ENCODE results near the gene COL8A2. TPM values are rescaled to one million over a fixed set of nuclear protein-coding genes. Genes with fewer than 3 reads are reported as not detected.

The COL8A2 gene
- total and polyA plus RNA-seq, 2 of the 4 experiments (the other 2 are of a cell fraction), result 0.54 to 1.1 TPM

DNA sequence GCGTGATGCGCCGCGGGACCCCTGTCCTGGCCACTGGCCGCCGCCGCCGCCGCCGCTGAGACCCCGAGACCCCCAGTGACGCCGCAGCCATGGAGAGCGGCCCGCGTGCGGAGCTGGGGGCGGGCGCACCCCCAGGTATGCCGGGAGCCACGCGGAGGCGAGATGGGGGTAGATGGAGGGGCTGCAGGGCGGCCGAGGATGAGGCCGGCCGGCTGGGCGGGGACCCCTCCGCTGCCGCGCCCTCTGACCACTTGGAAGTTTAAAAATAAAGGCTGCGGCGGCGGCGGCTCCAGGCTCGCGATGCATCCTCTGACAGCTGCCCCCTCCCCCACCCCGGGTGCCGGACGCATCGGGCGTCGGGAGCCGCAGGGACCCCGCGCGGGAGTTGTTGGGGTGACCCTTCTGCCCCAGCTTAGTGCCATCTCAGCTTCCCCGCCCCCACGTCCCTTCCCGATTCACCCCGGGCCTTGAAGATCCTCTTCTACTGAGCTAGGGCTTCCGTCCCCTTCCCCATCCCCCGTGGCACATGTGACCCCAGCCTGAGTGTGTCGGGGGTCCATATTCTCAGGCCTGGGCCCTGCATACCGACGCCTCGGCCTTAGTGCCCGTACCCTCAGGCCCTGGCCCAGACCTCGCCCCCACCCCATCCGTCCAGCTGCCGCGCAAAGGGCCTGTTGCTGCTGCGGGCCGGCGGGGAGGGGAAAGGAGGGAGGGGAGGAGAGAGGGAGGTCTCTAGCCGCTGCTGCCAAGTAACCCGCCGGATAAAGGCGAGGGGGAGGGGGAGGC lies 31.5 kb upstream of the COL8A2 start:
- H2AK9ac ChIP-seq (replicated peaks; ENCODE audit: low read depth, low read length, poor library complexity), result peak overlapping the region; percentile 100
- H4K20me1 ChIP-seq (ENCODE audit: insufficient read depth, low read length), result peaks cover 50% of the 10 kb centered on the region
- H3K9ac ChIP-seq (ENCODE audit: low read depth, low read length), result peak overlapping the region; percentile 99
- H4K5ac ChIP-seq (ENCODE audit: low read depth, low read length), result peak overlapping the region; percentile 60; the same call in 1 of the 2 replicates
- ChIA-PET POLR2A (ENCODE audit: unreplicated experiment) (interaction anchor here (0.6 kb wide), 2 partner anchors 13 to 68 kb away, joined by 3 to 9 read pairs; no protein-coding TSS in a partner anchor), CTCF (interaction anchor here (0.8 to 2.3 kb wide), 2 partner anchors 9 to 31 kb away, joined by 3 to 10 read pairs; no protein-coding TSS in a partner anchor)
- peaks cover 26% of the 10 kb centered on the region for H3K9me1 ChIP-seq (ENCODE audit: insufficient read depth, low read length)
- H2AFZ ChIP-seq (replicated peaks; ENCODE audit: low read length, poor library complexity), result peak overlapping the region; percentile 90
- peak overlapping the region; percentile 64 for H3K4me2 ChIP-seq (ENCODE audit: low read depth, low read length)
- H2BK120ac ChIP-seq (ENCODE audit: low read depth, low read length), result peak overlapping the region; percentile 38; the same call in 1 of the 2 replicates
- H3K79me1 ChIP-seq (ENCODE audit: low read depth in 1 of 2, low read length in 2 of 2), result peaks cover 12 to 53% of the 10 kb centered on the region in 2 experiments; a peak in 3 of 4 replicates
- peaks cover 12% of the 10 kb centered on the region for H3K36me3 ChIP-seq (ENCODE audit: control insufficient read depth, insufficient read depth, low read length)
- intact Hi-C loops (cut with micrococcal nuclease) (loop anchor here (5.0 kb wide), 1 partner anchor 46 kb away; no protein-coding TSS in a partner anchor), dilution Hi-C loops (cut with HindIII; ENCODE audit: low sequenced_read_pairs, unreplicated experiment) (no loop called here), in situ Hi-C loops (cut with MboI; ENCODE audit: low sequenced_read_pairs) (no loop called here)
- peak overlapping the region; percentile 73 to 80 for H4K8ac ChIP-seq (ENCODE audit: low read depth in 2 of 2, low read length in 2 of 2)
- H2AK5ac ChIP-seq (ENCODE audit: low read depth, low read length), result peak overlapping the region; percentile 98
- peaks cover 26% of the 10 kb centered on the region for H3K4me1 ChIP-seq (ENCODE audit: control insufficient read depth, insufficient read depth, low read length)
- H3K4ac ChIP-seq (ENCODE audit: low read depth, low read length), result peak overlapping the region; percentile 98
- TF ChIP-seq NFE2L2 (IDR thresholded peaks at IDR 0.05; ENCODE audit: low read depth, low read length), result no peak
- no peak for TF ChIP-seq RCOR1 (IDR thresholded peaks at IDR 0.05; ENCODE audit: insufficient replicate concordance, low read length)
- peak; percentile 49; the same call in 1 of the 2 replicates for TF ChIP-seq USF2 (IDR thresholded peaks at IDR 0.05; ENCODE audit: low read depth, low read length)
- 0 out of 2 replicates have a peak, but pooled peaks have one; percentile 60 for TF ChIP-seq MXI1 (IDR thresholded peaks at IDR 0.05; ENCODE audit: borderline replicate concordance, low read depth, low read length)
- no peak for TF ChIP-seq RAD21 (IDR thresholded peaks at IDR 0.05; ENCODE audit: low read length)
- TF ChIP-seq POLR2A (IDR thresholded peaks at IDR 0.05; ENCODE audit: low read depth, low read length), result peak; percentile 36; the same call in 1 of the 2 replicates
- TF ChIP-seq MAZ (IDR thresholded peaks at IDR 0.05; ENCODE audit: borderline replicate concordance, low read depth, low read length), result peak; percentile 92
- no peaks in the 10 kb centered on the region for H3K9me3 ChIP-seq (ENCODE audit: control insufficient read depth, insufficient read depth, low read length)
- H3K23ac ChIP-seq (ENCODE audit: low read depth, low read length), result peak overlapping the region; percentile 94
- peak overlapping the region; percentile 48; the same call in 2 of the 3 replicates for H2BK15ac ChIP-seq (ENCODE audit: low read depth, low read length)
- ATAC-seq (ENCODE audit: low read depth), result peak; percentile 36
- H3K27ac ChIP-seq (ENCODE audit: insufficient read depth, low read length), result peak overlapping the region; percentile 97
- H2BK5ac ChIP-seq (ENCODE audit: low read depth, low read length, poor library complexity, severe bottlenecking), result peak overlapping the region; percentile 99
- BruUV-seq (replicated peaks), result no TSS peak
- H4K91ac ChIP-seq (ENCODE audit: insufficient read depth, low read depth, low read length), result peak overlapping the region; percentile 86
- H3K14ac ChIP-seq (replicated peaks; ENCODE audit: low read depth, low read length), result peak overlapping the region; percentile 92
- H3K18ac ChIP-seq (ENCODE audit: low read depth, low read length), result peak overlapping the region; percentile 89
- H3K4me3 ChIP-seq (ENCODE audit: insufficient read depth, low read depth, low read length), result peak overlapping the region; percentile 98
- no peaks in the 10 kb centered on the region for H3K27me3 ChIP-seq (ENCODE audit: control insufficient read depth, insufficient read depth, low read length)
- DNase-seq, result peak; percentile 47
- peak overlapping the region; percentile 75 for H3K56ac ChIP-seq (ENCODE audit: extremely low read depth, insufficient read depth, low read length)
- no CpG with 5 or more reads among the region's 69 CpGs for WGBS, 2 experiments (ENCODE audit: extremely low coverage in 2 of 2, insufficient read length in 1 of 2)
- H2BK20ac ChIP-seq (ENCODE audit: low read depth, low read length), result no peak overlapping the region
